Endothelial cell of umbilical vein (primary cell): ENCODE data around the gene RPS24. TPM values are rescaled to one million over a fixed set of nuclear protein-coding genes. Genes with fewer than 3 reads are reported as not detected.
A peak's percentile ranks its signal among the peaks of the same experiment; 100 is the strongest.

Experiments used
- BruUV-seq: library from RNA; stranded (reverse); fragments of 400-500 nt; replicated peaks from 2 replicates; lab custom pipeline; 2021; lab: Mats Ljungman, UMichigan
- CTCF ChIA-PET: fragments of 300-600, 350-600 bp; sonication (Branson Sonifier 250); formaldehyde crosslinking; loops from one replicate; lab custom pipeline; 2021; ENCODE audit warnings: antibody characterized with exemption, inconsistent platforms; lab: Charles Lee
- POLR2A ChIA-PET: fragments of 300-600, 350-600 bp; sonication (Branson Sonifier 250); formaldehyde crosslinking; loops from one replicate; lab custom pipeline; 2021; ENCODE audit warnings: antibody characterized with exemption, inconsistent platforms; lab: Charles Lee
- DNase-seq: peaks from one replicate; pipeline ENCODE4 v3.0.0-alpha.2; 2011; ENCODE audit warnings: low read depth, low spot score
- FAIRE-seq: peaks from 2 replicates; lab custom pipeline; 2011; peaks lifted over from hg19 to GRCh38; lab: Jason Lieb, UNC
- H2AFZ ChIP-seq: 2 replicates; pipeline ENCODE4 v1.6.0; 2012; ENCODE audit warnings: low read depth, low read length, control low read depth, inconsistent platforms
- H3K27ac ChIP-seq: 2 replicates; pipeline ENCODE4 v1.5.1; 2011; ENCODE audit warnings: low read depth, mild to moderate bottlenecking, control low read depth, low read length, moderate library complexity; ENCODE audit not compliant: insufficient read depth
- H3K27me3 ChIP-seq, 2 experiments: 2 replicates each; pipeline versions ENCODE4 v1.6.0 to v1.6.1; 2011; ENCODE audit warnings: low read length in 2 of 2, mixed read lengths in 1 of 2; ENCODE audit not compliant: control insufficient read depth in 2 of 2, insufficient read depth in 2 of 2
- H3K36me3 ChIP-seq, 2 experiments: 2 replicates in 1 of 2; 3 replicates in 1 of 2; pipeline ENCODE4 v1.5.1; 2011; ENCODE audit warnings: low read length in 2 of 2, mild to moderate bottlenecking in 1 of 2, moderate library complexity in 1 of 2; ENCODE audit not compliant: control insufficient read depth in 2 of 2, insufficient read depth in 2 of 2; ENCODE audit errors: extremely low read depth in 1 of 2
- H3K4me1 ChIP-seq: 3 replicates; pipeline ENCODE4 v1.5.1; 2011; ENCODE audit warnings: mild to moderate bottlenecking, low read length; ENCODE audit not compliant: control insufficient read depth, insufficient read depth; ENCODE audit errors: extremely low read depth
- H3K4me2 ChIP-seq: 2 replicates; pipeline ENCODE4 v1.6.1; 2011; ENCODE audit warnings: low read length, control low read depth, mixed read lengths; ENCODE audit not compliant: insufficient read depth
- H3K4me3 ChIP-seq, 3 experiments: fragments of 200-600 bp in 1 of 3; sonication (generic), shearing (Covaris generic) in 1 of 3; replicated peaks in 1 of 3; 2 replicates each; pipeline ENCODE4 v1.5.1; 2011 to 2016; ENCODE audit warnings: control low read depth in 3 of 3, low read length in 3 of 3, mild to moderate bottlenecking in 2 of 3, inconsistent platforms in 1 of 3, low read depth in 1 of 3, moderate library complexity in 1 of 3; ENCODE audit not compliant: insufficient read depth in 1 of 3
- H3K79me2 ChIP-seq: 2 replicates; pipeline ENCODE4 v1.6.0; 2012; ENCODE audit warnings: low read length, inconsistent platforms; ENCODE audit not compliant: control insufficient read depth, insufficient read depth
- H3K9ac ChIP-seq: replicated peaks from 2 replicates; pipeline ENCODE3; 2011; ENCODE audit warnings: low read length, control low read depth; ENCODE audit not compliant: insufficient read depth; ENCODE audit errors: extremely low read depth
- H3K9me1 ChIP-seq: replicated peaks from 3 replicates; pipeline ENCODE4 v1.6.0; 2011; ENCODE audit warnings: mild to moderate bottlenecking, low read length; ENCODE audit not compliant: control insufficient read depth, insufficient read depth; ENCODE audit errors: extremely low read depth
- H3K9me3 ChIP-seq: replicated peaks from 2 replicates; pipeline ENCODE4 v1.5.1; 2012; ENCODE audit warnings: low read length, inconsistent platforms; ENCODE audit not compliant: control insufficient read depth, insufficient read depth
- H4K20me1 ChIP-seq: replicated peaks from 2 replicates; pipeline ENCODE3; 2011; ENCODE audit warnings: mild to moderate bottlenecking, low read length; ENCODE audit not compliant: control insufficient read depth, insufficient read depth; ENCODE audit errors: extremely low read depth
- JUN ChIP-seq: IDR thresholded peaks from 2 replicates; pipeline ENCODE4 v1.6.1; 2011; ENCODE audit warnings: borderline replicate concordance, low read depth; ENCODE audit not compliant: insufficient read length, insufficient read depth
- POLR2A ChIP-seq: IDR thresholded peaks from 2 replicates; pipeline ENCODE4 v1.6.1; 2012; ENCODE audit warnings: low read depth, mild to moderate bottlenecking, control low read depth, low read length
- POLR2AphosphoS5 ChIP-seq: IDR thresholded peaks from 2 replicates; pipeline ENCODE4 v1.6.1; 2012; ENCODE audit warnings: low read depth, mild to moderate bottlenecking, control low read depth, low read length, moderate library complexity; ENCODE audit not compliant: insufficient read depth
- dilution Hi-C: fragments of 300-500 bp; cut with MboI; formaldehyde crosslinking; loops from one replicate; pipeline ENCODE4 v1.15.0; 2019; ENCODE audit warnings: low sequenced_read_pairs; ENCODE audit not compliant: extremely low pct_ligation_motif_present
- intact Hi-C: fragments of 100-400 bp; cut with micrococcal nuclease; formaldehyde crosslinking; loops from one replicate; pipeline ENCODE4 v1.10.0; 2022
- polyA plus RNA-seq, 4 experiments: library from polyadenylated mRNA; depleted of rRNA in 3 of 4; stranded (reverse) in 3 of 4; unstranded in 1 of 4; fragments of >200 nt; gene quantifications; 2 replicates each; pipeline versions ENCODE4 v1.2.1 to v1.2.3, GENCODE V29; 2011 to 2012; ENCODE audit warnings: missing spikeins in 1 of 4
- total RNA-seq: library from RNA; stranded (reverse); gene quantifications from 2 replicates; pipeline ENCODE4 v1.2.3, GENCODE V29; 2021
- TF ChIP-seq, protein P1 (sequence below), 2 donors: IDR thresholded peaks; 1 replicate in 1 of 2; 2 replicates in 1 of 2; pipeline ENCODE4 v1.5.1; 2011; ENCODE audit warnings: low read length in 2 of 2, mild to moderate bottlenecking in 2 of 2, moderate library complexity in 2 of 2, control low read depth in 1 of 2, inconsistent platforms in 1 of 2, low read depth in 1 of 2; ENCODE audit not compliant: insufficient read depth in 1 of 2; ENCODE audit errors: extremely low read depth in 1 of 2

The RPS24 gene
- total and polyA plus RNA-seq, 2 donors (not counting 3 experiments of a cell fraction or from before 2014, with no cell fraction given): 1,446 to 2,326 TPM

DNA sequence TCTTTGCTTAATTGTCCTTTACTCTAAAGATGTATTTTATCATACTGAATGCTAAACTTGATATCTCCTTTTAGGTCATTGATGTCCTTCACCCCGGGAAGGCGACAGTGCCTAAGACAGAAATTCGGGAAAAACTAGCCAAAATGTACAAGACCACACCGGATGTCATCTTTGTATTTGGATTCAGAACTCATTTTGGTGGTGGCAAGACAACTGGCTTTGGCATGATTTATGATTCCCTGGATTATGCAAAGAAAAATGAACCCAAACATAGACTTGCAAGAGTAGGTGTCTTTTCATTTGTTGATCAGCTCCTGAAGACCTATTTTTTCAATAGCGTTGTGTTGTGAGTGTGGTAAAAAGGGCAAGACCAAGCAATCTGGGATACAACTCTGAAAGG, 1.8 kb downstream of the RPS24 start:
- Histone ChIP-seq H3K4me3 (peak overlapping the region in 1 of 3 experiments; percentile 91), H3K27me3 (no peaks in the 10 kb centered on the region), H2AFZ (no peak overlapping the region), H3K27ac (peak overlapping the region; percentile 27), H3K4me1 (peaks cover 48% of the 10 kb centered on the region), H3K79me2 (peaks cover 66% of the 10 kb centered on the region), H3K9me1 (no peaks in the 10 kb centered on the region), H4K20me1 (peaks cover 14% of the 10 kb centered on the region), H3K36me3 (peaks cover 27 to 38% of the 10 kb centered on the region in 2 experiments), H3K9me3 (no peaks in the 10 kb centered on the region), H3K9ac (no peak overlapping the region), H3K4me2 (peak overlapping the region; percentile 71)
- POLR2A ChIA-PET: no interaction called here
- dilution Hi-C loops (no loop called here), intact Hi-C loops (loop anchor here (5.0 kb wide), 1 partner anchor 1207 kb away; no protein-coding TSS in a partner anchor)
- DNase-seq (no peak), FAIRE-seq (no peak)
- CTCF ChIA-PET: interaction anchor here (2.7 kb wide), 1 partner anchor 11 kb away, joined by 18 read pairs; no protein-coding TSS in a partner anchor
- BruUV-seq: no TSS peak
- TF ChIP-seq, protein P1, sequence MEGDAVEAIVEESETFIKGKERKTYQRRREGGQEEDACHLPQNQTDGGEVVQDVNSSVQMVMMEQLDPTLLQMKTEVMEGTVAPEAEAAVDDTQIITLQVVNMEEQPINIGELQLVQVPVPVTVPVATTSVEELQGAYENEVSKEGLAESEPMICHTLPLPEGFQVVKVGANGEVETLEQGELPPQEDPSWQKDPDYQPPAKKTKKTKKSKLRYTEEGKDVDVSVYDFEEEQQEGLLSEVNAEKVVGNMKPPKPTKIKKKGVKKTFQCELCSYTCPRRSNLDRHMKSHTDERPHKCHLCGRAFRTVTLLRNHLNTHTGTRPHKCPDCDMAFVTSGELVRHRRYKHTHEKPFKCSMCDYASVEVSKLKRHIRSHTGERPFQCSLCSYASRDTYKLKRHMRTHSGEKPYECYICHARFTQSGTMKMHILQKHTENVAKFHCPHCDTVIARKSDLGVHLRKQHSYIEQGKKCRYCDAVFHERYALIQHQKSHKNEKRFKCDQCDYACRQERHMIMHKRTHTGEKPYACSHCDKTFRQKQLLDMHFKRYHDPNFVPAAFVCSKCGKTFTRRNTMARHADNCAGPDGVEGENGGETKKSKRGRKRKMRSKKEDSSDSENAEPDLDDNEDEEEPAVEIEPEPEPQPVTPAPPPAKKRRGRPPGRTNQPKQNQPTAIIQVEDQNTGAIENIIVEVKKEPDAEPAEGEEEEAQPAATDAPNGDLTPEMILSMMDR (IDR thresholded peaks at IDR 0.05; ENCODE audit: extremely low read depth in 1 of 2, insufficient read depth in 1 of 2, low read depth in 1 of 2, low read length in 2 of 2): no peak
- TF ChIP-seq JUN (no peak), POLR2AphosphoS5 (no peak), POLR2A (no peak)
